Cerebellar nuclear complex (tissue), 1 donor: ENCODE data around the gene HS3ST5.
"Not testable (repeated sequence)": the region's sequence is repeated elsewhere in the genome, so short reads cannot be mapped to it uniquely, and the experiment has no call there.

ENCODE experiments used
- DNase-seq, 2 experiments: peaks; one replicate each; lab custom pipeline; 2025; lab: John Stamatoyannopoulos, UW

HS3ST5 gene

GRCh38 chr6:114276783-114277182, 66.0 kb downstream of the HS3ST5 start:
- no peak for DNase-seq

DNA sequence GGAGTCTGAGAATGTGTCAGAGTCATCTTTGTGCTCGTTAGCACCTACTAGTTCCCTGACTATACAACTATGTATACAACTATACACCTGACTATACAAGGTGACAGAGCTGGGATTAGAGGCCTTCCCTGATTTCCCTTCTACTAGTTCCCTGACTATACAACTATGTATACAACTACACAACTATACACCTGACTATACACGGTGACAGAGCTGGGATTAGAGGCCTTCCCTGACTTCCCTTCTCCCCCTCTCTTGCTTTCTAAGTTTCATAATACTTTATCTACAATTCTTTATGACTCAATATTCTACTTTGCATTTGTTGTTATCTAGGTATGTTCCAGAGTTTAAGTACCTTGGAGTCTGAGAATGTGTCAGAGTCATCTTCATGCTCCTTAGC, 68.0 kb downstream of the HS3ST5 start:
- no peak for DNase-seq

GRCh38 chr6:114272582-114272981, 70.2 kb downstream of the HS3ST5 start:
- no peak for DNase-seq

DNA sequence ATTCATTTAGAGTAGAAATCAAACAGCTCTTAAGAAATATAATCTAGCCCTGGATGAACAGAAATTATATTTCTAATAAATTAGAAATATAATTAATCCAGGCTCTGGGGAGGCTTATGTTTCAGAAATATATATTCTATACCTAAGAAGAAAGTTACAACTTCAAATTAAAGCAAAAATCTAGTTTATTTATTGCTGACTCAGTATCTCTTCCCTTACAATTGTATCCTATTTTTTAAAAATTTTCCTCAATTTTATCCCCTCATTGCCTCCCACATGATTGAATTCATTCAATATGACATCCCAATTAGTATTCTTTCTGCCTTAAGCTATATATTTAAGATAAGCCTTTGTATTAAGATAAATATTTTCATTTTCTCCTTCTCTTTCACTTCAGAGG, 71.4 kb downstream of the HS3ST5 start:
- no peak for DNase-seq

GRCh38 chr6:114267897-114268296, 74.9 kb downstream of the HS3ST5 start:
- no peak for DNase-seq

DNA sequence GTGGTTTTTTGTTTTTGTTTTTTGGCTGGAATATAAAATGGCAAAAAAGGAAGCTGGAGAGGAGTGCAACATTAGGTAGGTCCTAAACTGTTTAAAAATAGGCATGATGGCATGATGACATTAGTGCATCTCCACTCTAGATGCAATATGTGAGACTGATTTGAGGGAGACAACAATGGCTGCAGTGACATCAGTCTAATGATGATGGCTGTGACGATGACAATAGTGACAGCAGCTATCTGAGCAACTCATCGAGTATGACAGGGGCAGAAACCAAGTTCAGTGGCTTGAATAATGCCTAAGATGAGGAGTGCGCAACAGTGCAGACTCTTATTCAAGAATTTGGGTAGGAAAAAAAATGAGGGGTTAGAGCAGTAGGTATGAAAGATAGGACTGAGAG, 82.0 kb downstream of the HS3ST5 start:
- DNase-seq: no peak

GRCh38 chr6:114258376-114258775, 84.4 kb downstream of the HS3ST5 start:
- no peak for DNase-seq

GRCh38 chr6:114253431-114253830, 89.4 kb downstream of the HS3ST5 start:
- DNase-seq: no peak

DNA sequence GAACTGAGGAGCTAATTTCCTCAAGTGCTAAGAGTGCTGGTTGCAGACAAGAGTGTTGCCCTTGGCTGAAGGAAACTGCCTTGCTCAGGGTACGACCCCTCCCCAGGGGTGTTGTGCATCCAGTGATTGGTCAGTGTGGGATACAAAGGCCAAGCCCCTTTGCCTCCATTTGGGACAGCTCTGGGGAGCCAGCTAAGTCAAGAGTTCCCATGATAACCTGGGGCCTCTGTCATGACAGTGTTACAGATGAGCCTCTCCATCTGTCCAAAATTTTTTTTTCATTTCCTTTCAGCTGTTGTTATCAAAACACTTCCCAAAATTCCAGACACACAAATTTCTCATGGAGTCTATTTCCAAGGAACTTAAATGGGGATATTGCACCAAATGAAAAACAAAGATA, 93.3 kb downstream of the HS3ST5 start:
- DNase-seq: no peak

DNA sequence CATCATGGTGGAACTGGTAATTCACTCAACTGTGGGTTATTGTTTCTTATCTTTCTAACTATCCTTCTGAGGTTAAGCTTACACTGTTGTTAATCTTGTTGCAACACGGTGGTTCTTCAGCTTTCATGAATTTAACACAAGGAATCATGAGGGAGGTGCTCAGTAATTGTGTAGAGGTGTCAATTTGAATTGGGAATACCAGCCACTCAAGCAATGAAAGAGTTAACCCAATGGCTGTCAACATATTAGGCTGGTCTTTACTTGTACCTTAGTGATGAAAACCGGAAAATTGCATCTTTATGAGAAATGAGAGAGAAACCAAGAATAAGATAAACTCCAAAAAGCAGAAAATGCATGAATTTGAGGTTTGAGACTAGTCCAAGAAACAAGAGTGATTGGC, 95.7 kb downstream of the HS3ST5 start:
- DNase-seq: no peak

DNA sequence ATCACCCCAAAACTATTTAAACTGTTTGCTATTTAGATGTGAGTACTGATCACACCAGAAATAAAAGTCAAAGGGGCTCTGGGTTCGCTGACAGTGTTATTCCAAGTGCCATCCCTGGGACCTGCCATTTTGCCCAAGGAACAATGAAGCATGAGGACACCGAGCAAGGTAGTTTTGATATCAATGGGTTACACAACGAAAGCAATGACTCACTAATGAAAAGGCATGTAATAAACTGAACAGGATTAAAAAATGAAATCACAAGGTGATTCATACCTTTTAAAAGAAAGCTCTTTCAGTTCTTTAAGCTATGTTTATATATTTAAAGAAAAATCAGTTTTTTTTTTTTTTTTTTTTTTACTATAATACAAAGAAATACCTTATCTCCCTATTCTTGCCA, 102.0 kb downstream of the HS3ST5 start:
- no peak for DNase-seq

DNA sequence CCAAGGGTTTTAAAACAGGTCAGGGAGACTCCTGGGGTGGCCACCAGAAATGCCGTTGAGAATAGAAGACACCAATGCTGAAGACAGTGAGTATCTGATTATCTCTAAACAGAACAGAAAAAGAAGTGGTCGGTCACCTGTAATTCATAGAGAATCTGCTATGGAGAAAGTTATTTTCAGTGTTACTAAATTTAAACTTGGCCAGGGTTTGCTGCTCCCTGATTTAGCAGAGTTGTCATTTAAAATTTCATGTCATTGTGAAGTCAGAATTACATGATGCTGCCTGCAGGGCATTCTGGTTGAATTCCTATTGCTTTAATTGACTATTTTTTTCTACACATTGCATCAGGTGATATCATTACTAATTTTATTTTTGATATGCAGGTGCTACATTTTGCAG, 114.1 kb downstream of the HS3ST5 start:
- DNase-seq: no peak

GRCh38 chr6:114227944-114228468, 114.8 kb downstream of the HS3ST5 start:
- DNase-seq: no peak

DNA sequence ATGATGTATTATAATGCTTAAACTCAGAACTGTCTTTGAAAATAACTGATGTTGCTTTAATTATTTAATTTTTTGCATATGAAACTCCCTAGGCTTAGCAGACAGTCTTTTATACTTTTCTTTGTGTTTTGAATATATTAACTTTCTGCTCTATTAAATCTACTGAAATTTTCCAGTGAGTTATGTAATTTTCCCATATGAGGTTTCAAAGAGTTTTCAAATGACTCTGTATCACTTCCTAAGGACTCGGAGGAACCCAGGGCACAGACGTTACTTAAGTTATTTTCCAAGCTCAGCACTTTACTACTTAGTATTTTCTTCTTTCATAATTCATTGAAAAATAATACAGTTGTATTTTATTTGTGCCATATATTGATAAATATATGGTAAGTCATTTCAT, 122.6 kb downstream of the HS3ST5 start:
- no peak for DNase-seq

GRCh38 chr6:114218437-114219340, 124.1 kb downstream of the HS3ST5 start:
- no peak for DNase-seq

- not testable (repeated sequence) for DNase-seq
These were observed 124.8 kb downstream of the HS3ST5 start for GRCh38 chr6:114217996-114218395.

- DNase-seq: no peak
These were observed 125.9 kb downstream of the HS3ST5 start for GRCh38 chr6:114216789-114217467.

- no peak for DNase-seq
These were observed 132.4 kb downstream of the HS3ST5 start for GRCh38 chr6:114210467-114210866.

DNA sequence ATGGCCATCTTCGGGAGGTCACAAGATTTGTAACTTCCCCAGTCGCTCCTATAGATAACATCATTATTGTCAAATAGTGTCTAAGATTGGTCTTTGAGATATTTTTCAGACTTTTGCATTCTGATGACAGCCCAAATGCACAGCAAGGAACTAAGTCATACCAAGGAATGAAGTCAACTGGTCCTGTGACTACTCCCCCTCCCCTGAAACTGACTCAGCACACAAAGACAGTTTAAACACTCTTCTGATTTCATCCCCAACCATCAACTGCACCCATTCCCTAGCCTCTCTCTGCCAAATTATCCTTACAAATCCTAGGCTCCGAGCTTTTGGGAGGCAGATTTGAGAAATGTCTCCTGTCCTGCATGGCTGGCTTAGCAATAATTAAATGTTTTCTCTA, 139.4 kb downstream of the HS3ST5 start:
- DNase-seq: no peak

DNA sequence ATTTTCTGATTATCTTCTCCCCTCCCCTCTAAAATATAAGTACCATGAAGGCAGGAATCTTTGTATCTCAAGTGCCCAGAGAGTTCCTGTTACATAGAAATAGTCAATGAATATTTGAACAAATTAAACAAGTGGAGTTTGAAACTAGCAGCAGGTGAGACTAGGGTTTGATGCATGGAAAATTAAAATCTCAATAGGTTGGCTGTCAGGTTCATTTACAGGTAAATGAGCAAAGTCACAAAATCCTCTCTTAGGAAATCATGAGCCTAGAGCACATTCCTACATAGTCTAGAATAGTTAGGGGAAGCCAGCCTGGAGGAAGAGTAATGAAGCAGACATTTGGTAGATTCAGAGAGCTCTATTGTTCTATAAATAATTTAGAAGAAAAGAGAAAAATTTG, 140.4 kb downstream of the HS3ST5 start:
- no peak for DNase-seq

GRCh38 chr6:114200891-114201290, 141.9 kb downstream of the HS3ST5 start:
- DNase-seq: no peak

DNA sequence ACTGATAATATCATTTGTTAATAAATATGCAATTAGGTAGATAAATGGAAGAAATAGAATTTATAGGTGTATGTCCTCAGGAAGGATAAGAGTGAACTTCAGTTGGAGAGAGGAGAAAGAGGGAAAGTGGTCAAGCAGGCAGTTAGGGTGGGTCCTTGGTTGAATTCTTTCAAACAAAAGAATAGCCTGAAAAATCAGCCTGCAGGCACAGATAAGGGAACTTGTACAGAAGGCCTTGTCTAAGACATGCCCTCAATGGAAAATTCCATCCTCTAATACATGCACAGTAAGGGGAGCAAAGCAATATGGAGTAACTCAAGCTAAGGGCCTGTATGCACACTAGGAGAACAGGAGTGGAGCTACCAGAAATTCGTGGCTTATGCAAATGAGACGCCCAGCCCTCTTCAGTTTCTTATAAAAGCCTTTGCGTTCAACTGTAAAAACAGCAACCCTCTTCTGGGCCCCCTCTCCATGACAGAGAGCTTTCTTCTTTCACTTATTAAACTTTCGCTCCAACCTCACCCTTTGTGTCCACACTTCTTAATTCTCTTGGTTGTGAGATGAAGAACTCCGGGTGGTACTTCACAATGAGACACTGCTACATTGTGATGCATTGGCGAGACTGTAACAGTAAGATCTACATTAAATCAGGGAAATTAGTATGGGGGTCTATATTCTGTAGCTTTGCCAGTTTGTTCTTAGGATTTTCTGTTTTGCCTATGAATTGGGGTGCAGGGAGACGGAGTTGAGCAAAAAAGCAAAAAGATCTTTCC, 147.0 kb downstream of the HS3ST5 start:
- DNase-seq: no peak

DNA sequence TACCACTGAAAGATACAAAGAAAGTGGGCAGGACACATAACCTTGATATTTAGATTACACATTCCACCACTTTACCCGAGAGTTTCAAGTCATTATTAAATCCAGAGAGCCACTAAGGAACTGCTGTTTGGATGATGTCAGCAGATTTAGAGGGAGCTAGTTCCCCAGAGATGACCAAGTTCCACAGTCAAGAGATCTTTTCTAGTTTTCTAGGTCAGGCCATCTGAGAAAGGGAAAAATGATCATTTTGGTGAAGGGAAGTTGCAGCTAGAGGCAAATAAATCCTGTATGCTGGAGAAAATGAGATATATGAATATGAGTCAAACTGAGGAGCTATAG, 147.8 kb downstream of the HS3ST5 start:
- no peak for DNase-seq
